ENCODE results near the gene CTNNBIP1.

DNA sequence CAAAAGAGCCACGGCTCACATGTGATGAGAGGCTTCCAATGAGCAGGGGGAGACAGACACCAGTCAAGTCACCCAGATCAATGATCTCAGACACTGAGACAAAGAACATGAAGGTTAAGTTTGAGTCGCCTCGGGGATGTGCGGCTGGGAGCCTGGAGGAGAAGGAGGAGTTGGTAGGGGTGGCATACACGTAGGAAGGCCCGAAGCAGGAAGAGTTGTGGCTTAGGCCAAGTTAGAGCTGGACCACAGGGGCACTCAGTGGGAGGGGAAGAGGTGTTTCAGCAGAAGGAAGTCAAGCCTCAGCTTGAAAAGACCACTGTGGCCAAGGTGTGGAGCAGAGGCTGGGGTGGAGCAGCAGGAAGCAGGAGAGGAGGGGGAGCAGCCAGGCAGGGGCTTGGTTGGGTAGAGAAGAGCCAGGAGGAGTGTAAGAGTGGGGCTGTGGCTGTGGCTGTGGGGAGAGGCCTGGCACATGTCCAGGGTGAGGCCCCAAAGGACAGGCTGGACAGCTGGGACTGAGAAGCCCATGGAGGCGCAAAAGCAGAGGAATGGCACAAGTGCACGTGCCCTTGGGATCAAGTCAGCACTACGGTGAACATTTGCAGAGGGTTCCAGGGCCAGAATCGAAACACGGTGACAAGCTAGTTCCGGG is 27.6 kb downstream of the CTNNBIP1 start:
- TF ChIP-seq, protein P1, sequence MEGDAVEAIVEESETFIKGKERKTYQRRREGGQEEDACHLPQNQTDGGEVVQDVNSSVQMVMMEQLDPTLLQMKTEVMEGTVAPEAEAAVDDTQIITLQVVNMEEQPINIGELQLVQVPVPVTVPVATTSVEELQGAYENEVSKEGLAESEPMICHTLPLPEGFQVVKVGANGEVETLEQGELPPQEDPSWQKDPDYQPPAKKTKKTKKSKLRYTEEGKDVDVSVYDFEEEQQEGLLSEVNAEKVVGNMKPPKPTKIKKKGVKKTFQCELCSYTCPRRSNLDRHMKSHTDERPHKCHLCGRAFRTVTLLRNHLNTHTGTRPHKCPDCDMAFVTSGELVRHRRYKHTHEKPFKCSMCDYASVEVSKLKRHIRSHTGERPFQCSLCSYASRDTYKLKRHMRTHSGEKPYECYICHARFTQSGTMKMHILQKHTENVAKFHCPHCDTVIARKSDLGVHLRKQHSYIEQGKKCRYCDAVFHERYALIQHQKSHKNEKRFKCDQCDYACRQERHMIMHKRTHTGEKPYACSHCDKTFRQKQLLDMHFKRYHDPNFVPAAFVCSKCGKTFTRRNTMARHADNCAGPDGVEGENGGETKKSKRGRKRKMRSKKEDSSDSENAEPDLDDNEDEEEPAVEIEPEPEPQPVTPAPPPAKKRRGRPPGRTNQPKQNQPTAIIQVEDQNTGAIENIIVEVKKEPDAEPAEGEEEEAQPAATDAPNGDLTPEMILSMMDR (conservative IDR thresholded peaks at IDR 0.05; ENCODE audit: low read depth, low read length) = no peak
- TF ChIP-seq EZH2 (IDR thresholded peaks at IDR 0.05; ENCODE audit: borderline replicate concordance, low read depth, low read length, poor library complexity, severe bottlenecking) = no peak

Data from A673 (cell line).